ENCODE results near the gene TSPAN11. TPM values are rescaled to one million over a fixed set of nuclear protein-coding genes. Genes with fewer than 3 reads are reported as not detected.

The TSPAN11 gene
- total and polyA plus RNA-seq, 12 donors, result 0.30 to 6.2 (median 1.2) TPM

GRCh38 chr12:30969006-30969405, 42.5 kb downstream of the TSPAN11 start:
- Histone ChIP-seq H3K9me3 (replicated peaks in 1 of 3) (no peaks in the 10 kb centered on the region), H3K36me3 (replicated peaks in 1 of 2) (no peaks in the 10 kb centered on the region), H3K4me3 (no peak overlapping the region), H3K4me1 (replicated peaks in 1 of 2) (no peaks in the 10 kb centered on the region), H3K27ac (no peak overlapping the region), H3K27me3 (no peaks in the 10 kb centered on the region)
- TF ChIP-seq CTCF (IDR thresholded peaks at IDR 0.05), result no peak
- no peak for TF ChIP-seq POLR2A (IDR thresholded peaks at IDR 0.05)
- 75 to 85% (median 83%) methylated on average over 3 of the region's 3 CpGs for WGBS, 4 donors
- DNase-seq, result no peak
- intact Hi-C loops (cut with DNase I), result no loop called here

- no peak overlapping the region for H3K4me3 ChIP-seq
- no peaks in the 10 kb centered on the region for H3K36me3 ChIP-seq (replicated peaks in 1 of 2)
- intact Hi-C loops (cut with DNase I), result no loop called here
- no peaks in the 10 kb centered on the region for H3K27me3 ChIP-seq
- no peaks in the 10 kb centered on the region for H3K4me1 ChIP-seq (replicated peaks in 1 of 2)
- H3K9me3 ChIP-seq (replicated peaks in 1 of 3), result no peaks in the 10 kb centered on the region
- WGBS, 4 donors, result 75 to 89% (median 81%) methylated on average over 3 to 5 of the region's 5 CpGs
- DNase-seq, result no peak
- no peak overlapping the region for H3K27ac ChIP-seq
- TF ChIP-seq CTCF (IDR thresholded peaks at IDR 0.05) (no peak), POLR2A (IDR thresholded peaks at IDR 0.05) (no peak)
These were observed 43.3 kb downstream of the TSPAN11 start for GRCh38 chr12:30969606-30970395.

- no peaks in the 10 kb centered on the region for H3K4me1 ChIP-seq (replicated peaks in 1 of 2)
- intact Hi-C loops (cut with DNase I), result no loop called here
- DNase-seq, result peak in 1 of 7 donors; percentile 23
- TF ChIP-seq POLR2A (IDR thresholded peaks at IDR 0.05) (no peak), CTCF (IDR thresholded peaks at IDR 0.05) (no peak)
- no peaks in the 10 kb centered on the region for H3K9me3 ChIP-seq (replicated peaks in 1 of 3)
- H3K36me3 ChIP-seq (replicated peaks in 1 of 2), result no peaks in the 10 kb centered on the region
- no peaks in the 10 kb centered on the region for H3K27me3 ChIP-seq
- H3K4me3 ChIP-seq, result no peak overlapping the region
- WGBS, 4 donors, result 44 to 53% (median 48%) methylated on average over 6 to 7 of the region's 7 CpGs
- no peak overlapping the region for H3K27ac ChIP-seq
These were observed 44.1 kb downstream of the TSPAN11 start for GRCh38 chr12:30970559-30971197.

- no peak overlapping the region for H3K27ac ChIP-seq
- no peaks in the 10 kb centered on the region for H3K9me3 ChIP-seq (replicated peaks in 1 of 3)
- no peaks in the 10 kb centered on the region for H3K36me3 ChIP-seq (replicated peaks in 1 of 2)
- H3K4me1 ChIP-seq (replicated peaks in 1 of 2), result no peaks in the 10 kb centered on the region
- H3K27me3 ChIP-seq, result no peaks in the 10 kb centered on the region
- intact Hi-C loops (cut with DNase I), result no loop called here
- no peak for DNase-seq
- TF ChIP-seq POLR2A (IDR thresholded peaks at IDR 0.05), result no peak
- no peak for TF ChIP-seq CTCF (IDR thresholded peaks at IDR 0.05)
- WGBS, 4 donors, result 74 to 81% (median 78%) methylated on average over 6 of the region's 6 CpGs
- H3K4me3 ChIP-seq, result no peak overlapping the region
These were observed 45.5 kb downstream of the TSPAN11 start for GRCh38 chr12:30972035-30972434.

Data from adrenal gland (tissue), 12 donors.